ENCODE data around the gene CDC42BPA. TPM values are rescaled to one million over a fixed set of nuclear protein-coding genes. Genes with fewer than 3 reads are reported as not detected.
A peak's percentile ranks its signal among the peaks of the same experiment; 100 is the strongest.

CDC42BPA gene
- total and polyA plus RNA-seq, 2 of the 13 experiments (the other 11 are each of a cell fraction or from before 2014, with no cell fraction given) = 6.5 to 16.0 TPM

GRCh38 chr1:227166559-227166958, 151.7 kb downstream of the CDC42BPA start (continued):
- no peak for TF ChIP-seq KLF6 (CRISPR knock-in tag; IDR thresholded peaks at IDR 0.05)

- in situ Hi-C loops (cut with HindIII; ENCODE audit: extremely low pct_ligation_motif_present, low pct_unique_long_range_greater_than_20kb) (no loop called here), intact Hi-C loops (cut with micrococcal nuclease; ENCODE audit: unreplicated experiment) (loop anchor here (10.0 kb wide), 1 partner anchor 153 kb away; the partner anchor contains the start of gene CDC42BPA)
- Histone ChIP-seq H3K79me2 (ENCODE audit: insufficient read depth, low read length) (no peaks in the 10 kb centered on the region), H2AFZ (ENCODE audit: low read length) (no peak overlapping the region), H3K9ac (ENCODE audit: insufficient read depth, low read depth, low read length) (no peak overlapping the region), H3K27ac (ENCODE audit: extremely low read length, insufficient read depth, low read length) (no peak overlapping the region), H3K27me3 (ENCODE audit: control insufficient read depth in 1 of 2, insufficient read depth in 2 of 2, low read length in 2 of 2) (no peaks in the 10 kb centered on the region), H4K20me1 (ENCODE audit: insufficient read depth, low read length) (no peaks in the 10 kb centered on the region), H3K4me2 (ENCODE audit: low read depth, low read length) (no peak overlapping the region), H3K9me3 (ENCODE audit: low read length) (no peaks in the 10 kb centered on the region), H3K36me3 (replicated peaks in 1 of 2; ENCODE audit: control insufficient read depth in 1 of 2, insufficient read depth in 2 of 2, low read length in 2 of 2) (peaks cover 3 to 10% of the 10 kb centered on the region in 2 experiments; a peak in 3 of 5 replicates), H3K4me3 (replicated peaks in 1 of 3; ENCODE audit: insufficient read depth in 1 of 3, low read depth in 2 of 3, low read length in 3 of 3) (no peak overlapping the region), H3K4me1 (ENCODE audit: insufficient read depth, low read length) (no peaks in the 10 kb centered on the region)
- TF ChIP-seq ZNF260 (CRISPR knock-in tag; IDR thresholded peaks at IDR 0.05; ENCODE audit: borderline replicate concordance, low read depth) (no peak), ONECUT2 (CRISPR knock-in tag; IDR thresholded peaks at IDR 0.05) (no peak), ZNF101 (CRISPR knock-in tag; IDR thresholded peaks at IDR 0.05; ENCODE audit: borderline replicate concordance, low read depth) (no peak), ZBTB40 (IDR thresholded peaks at IDR 0.05) (peak; percentile 35; the same call in 1 of the 2 replicates), ZBTB40 (CRISPR knock-in tag; IDR thresholded peaks at IDR 0.05) (peak; percentile 76; the same call in 1 of the 2 replicates), SALL2 (CRISPR knock-in tag; IDR thresholded peaks at IDR 0.05) (no peak), ZNF800 (CRISPR knock-in tag; IDR thresholded peaks at IDR 0.05) (no peak), MZF1 (CRISPR knock-in tag; IDR thresholded peaks at IDR 0.05; ENCODE audit: borderline replicate concordance) (no peak)
- ChIA-PET POLR2A (no interaction called here), CTCF (ENCODE audit: low intra/inter-chr PET ratio, low total read pairs) (no interaction called here)
- FAIRE-seq (no peak), ATAC-seq (no peak), DNase-seq (ENCODE audit: low spot score) (no peak)
- BruUV-seq (replicated peaks) = no TSS peak
- 48% methylated on average over 2 of the region's 2 CpGs for WGBS (ENCODE audit: low lambda C conversion rate)
Observed at GRCh38 chr1:227161470-227161869, 156.8 kb downstream of the CDC42BPA start.
